IPS-15b (cell line): ENCODE results near the gene ANKRD11.
A peak's percentile ranks its signal among the peaks of the same experiment; 100 is the strongest.
"Not testable (repeated sequence)": the region's sequence is repeated elsewhere in the genome, so short reads cannot be mapped to it uniquely, and the experiment has no call there.

Experiments
- H3K27me3 ChIP-seq: one replicate; pipeline ENCODE4 v1.6.1; 2013; ENCODE audit warnings: low read length; ENCODE audit not compliant: control insufficient read depth, insufficient read depth
- H3K36me3 ChIP-seq: one replicate; pipeline ENCODE4 v1.6.1; 2013; ENCODE audit warnings: low read length; ENCODE audit not compliant: control insufficient read depth, insufficient read depth
- H3K4me1 ChIP-seq: one replicate; pipeline ENCODE4 v1.6.1; 2013; ENCODE audit warnings: mild to moderate bottlenecking, low read length; ENCODE audit not compliant: control insufficient read depth, insufficient read depth
- H3K4me3 ChIP-seq: one replicate; pipeline ENCODE4 v1.5.1; 2013; ENCODE audit warnings: low read depth, low read length
- H3K9ac ChIP-seq: one replicate; pipeline ENCODE4 v1.6.1; 2013; ENCODE audit warnings: low read depth, mild to moderate bottlenecking, low read length
- H3K9me3 ChIP-seq: one replicate; pipeline ENCODE4 v1.6.1; 2013; ENCODE audit warnings: mild to moderate bottlenecking, low read length; ENCODE audit not compliant: control insufficient read depth, insufficient read depth

ANKRD11 gene

DNA sequence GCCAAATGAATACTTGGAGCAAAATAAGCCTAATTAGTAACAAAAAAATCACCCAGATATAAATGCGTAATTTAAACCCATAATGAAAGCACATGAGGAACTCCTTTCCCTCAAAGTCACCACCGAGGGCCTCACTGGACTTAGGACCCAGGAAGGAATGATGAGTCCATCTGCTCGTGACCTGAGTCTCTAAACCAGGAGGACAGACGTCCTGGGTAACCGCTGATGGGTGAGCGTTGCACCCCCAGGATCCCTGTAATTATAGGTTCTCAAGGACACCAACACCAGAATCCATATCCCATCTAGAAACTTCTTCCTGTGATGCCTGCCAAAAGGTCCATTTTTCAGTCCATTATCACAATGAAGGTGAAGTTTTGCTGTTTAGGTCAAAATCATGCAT is 151.5 kb downstream of the ANKRD11 start:
- peaks cover 2% of the 10 kb centered on the region for H3K36me3 ChIP-seq
- no peaks in the 10 kb centered on the region for H3K27me3 ChIP-seq
- no peaks in the 10 kb centered on the region for H3K9me3 ChIP-seq
- peaks cover 3% of the 10 kb centered on the region for H3K4me1 ChIP-seq
- H3K9ac ChIP-seq, result no peak overlapping the region
- no peak overlapping the region for H3K4me3 ChIP-seq

DNA sequence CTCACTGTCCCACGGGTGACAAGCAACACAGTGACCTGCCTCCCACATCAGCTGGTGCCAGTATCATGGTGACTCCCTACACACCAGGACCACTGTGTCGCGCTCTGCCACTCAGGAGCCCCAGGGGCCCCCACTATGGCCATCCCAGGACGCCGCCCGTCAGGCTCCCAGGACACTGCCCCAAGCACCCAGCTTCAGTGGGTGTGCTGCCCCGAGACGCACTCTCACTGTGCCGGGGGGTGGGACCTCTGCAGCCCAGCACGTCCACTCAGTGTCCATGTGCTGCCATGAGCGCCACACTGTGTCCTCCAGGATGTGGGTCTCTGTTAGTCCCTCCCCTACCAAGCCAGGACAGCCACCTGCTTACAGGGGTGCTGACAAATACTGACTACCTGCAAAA is 152.4 kb downstream of the ANKRD11 start:
- Histone ChIP-seq H3K36me3 (peaks cover 2% of the 10 kb centered on the region), H3K4me3 (no peak overlapping the region), H3K9me3 (no peaks in the 10 kb centered on the region), H3K27me3 (no peaks in the 10 kb centered on the region), H3K4me1 (peaks cover 8% of the 10 kb centered on the region), H3K9ac (no peak overlapping the region)

DNA sequence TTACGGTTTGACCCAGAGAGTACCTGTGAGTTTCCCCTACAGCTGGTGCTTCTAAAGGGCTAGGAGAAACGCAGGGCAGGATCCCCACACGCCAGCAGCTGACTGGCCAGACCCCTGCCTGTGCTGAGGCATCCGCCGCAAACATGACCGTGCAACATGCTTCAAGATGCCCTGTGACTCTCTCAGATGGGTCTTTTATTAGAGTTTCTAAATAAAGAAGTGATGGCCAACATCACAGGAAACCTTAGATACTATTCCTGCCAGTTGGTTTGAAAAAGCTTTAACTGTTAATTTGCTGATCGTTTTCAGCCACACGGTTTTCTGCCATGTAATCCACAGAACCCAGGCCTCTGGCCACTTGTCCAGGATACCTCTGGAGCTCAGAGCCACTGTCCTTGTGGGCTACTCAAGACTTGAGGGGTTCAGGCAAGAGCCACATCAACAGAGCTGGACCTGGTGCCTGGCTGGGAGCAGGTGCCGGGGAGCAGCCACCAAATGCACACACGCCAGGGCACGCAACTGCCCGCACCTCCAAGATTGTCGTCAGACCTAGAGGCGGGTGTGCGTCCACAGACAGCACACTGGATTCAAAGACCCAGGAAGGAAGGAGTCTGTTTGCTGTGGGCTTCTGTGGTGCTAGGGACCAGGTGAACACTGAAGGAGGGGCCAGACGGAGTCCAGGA is 154.4 kb downstream of the ANKRD11 start:
- no peak overlapping the region for H3K4me3 ChIP-seq
- peaks cover 2% of the 10 kb centered on the region for H3K36me3 ChIP-seq
- H3K9ac ChIP-seq, result no peak overlapping the region
- no peaks in the 10 kb centered on the region for H3K27me3 ChIP-seq
- H3K9me3 ChIP-seq, result no peaks in the 10 kb centered on the region
- peaks cover 14% of the 10 kb centered on the region for H3K4me1 ChIP-seq

DNA sequence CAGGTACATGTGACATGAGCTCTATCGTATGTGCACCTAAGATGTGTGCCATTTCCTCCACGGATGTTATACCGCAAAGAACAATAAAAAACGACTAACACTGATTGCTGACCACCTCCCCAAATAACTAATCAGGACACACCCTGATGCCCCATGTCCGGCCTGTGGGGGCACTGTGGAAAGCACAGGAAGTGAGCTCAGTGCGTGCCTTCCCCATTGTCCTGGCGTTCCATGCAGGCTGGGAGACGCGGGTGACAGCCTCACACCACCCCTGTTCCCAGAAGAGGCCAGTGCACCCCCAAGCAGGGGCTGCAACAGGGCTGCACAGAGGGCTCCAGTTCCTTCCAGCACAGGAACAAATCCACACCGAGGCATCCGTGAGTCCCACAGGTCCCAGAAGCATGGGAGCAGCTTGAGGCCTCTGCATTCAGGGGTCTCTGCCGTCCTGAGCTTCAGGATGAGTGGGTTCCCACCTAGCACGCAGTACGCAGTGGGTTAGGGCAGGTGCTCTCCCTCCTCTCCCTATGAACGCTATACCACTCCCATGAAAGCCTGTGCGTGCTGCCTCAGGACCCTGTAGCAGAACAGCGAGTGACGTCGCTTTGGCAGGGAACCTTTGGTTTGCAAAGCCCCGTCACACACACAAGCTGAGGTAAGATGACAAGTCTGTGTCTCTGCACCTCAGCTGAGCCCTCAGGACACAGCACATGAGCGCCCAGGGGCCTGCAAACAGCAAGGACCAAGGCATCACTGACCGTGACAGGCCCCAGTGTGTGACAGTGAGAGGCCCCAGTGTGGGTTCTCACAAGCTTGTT is 155.2 kb downstream of the ANKRD11 start:
- H3K4me1 ChIP-seq, result peaks cover 14% of the 10 kb centered on the region
- H3K9me3 ChIP-seq, result no peaks in the 10 kb centered on the region
- H3K36me3 ChIP-seq, result peaks cover 2% of the 10 kb centered on the region
- no peak overlapping the region for H3K4me3 ChIP-seq
- no peaks in the 10 kb centered on the region for H3K27me3 ChIP-seq
- peak overlapping the region; percentile 54 for H3K9ac ChIP-seq

DNA sequence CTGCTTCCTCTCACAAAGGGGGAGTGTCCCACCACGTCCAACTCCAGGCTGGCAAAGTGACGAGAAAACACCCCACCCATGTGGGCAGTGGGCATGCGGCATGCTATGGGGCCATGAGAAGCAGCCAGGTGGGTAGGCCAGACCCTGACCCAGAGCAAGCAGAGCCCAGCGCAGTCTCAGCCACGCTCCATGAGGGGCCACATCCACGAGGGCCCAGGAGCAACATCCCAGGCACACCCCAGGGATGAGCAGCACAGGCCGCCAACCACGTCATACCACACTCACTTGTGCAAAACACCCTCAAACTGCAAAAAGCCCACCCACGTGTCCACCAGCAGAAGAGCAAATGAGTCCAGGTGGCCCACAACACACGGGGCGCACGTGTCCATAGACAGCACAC is 155.9 kb downstream of the ANKRD11 start:
- Histone ChIP-seq H3K4me3 (no peak overlapping the region), H3K27me3 (no peaks in the 10 kb centered on the region), H3K9me3 (no peaks in the 10 kb centered on the region), H3K36me3 (peaks cover 2% of the 10 kb centered on the region), H3K9ac (no peak overlapping the region), H3K4me1 (peaks cover 14% of the 10 kb centered on the region)

DNA sequence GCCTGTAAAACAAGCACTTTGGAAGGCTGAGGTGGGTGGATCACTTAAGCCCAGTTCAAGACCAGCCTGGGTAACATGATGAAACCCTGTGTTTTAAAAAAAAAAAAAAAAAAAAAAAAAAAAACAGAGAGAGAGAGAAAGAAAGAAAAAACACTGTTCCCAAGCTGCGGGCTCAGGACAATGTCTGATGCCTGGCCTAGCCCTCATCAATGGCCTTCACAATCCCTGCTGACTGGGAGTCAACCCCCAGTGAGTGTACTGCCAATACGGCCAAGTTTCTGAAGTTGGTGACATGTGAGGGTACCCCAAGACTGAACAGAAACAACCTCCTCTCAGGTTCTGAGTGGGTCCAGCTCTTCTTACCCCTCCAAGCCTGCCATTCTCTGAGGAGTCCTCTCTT is 156.3 kb downstream of the ANKRD11 start:
- Histone ChIP-seq H3K4me3 (no peak overlapping the region), H3K9ac (no peak overlapping the region), H3K4me1 (peaks cover 14% of the 10 kb centered on the region)

DNA sequence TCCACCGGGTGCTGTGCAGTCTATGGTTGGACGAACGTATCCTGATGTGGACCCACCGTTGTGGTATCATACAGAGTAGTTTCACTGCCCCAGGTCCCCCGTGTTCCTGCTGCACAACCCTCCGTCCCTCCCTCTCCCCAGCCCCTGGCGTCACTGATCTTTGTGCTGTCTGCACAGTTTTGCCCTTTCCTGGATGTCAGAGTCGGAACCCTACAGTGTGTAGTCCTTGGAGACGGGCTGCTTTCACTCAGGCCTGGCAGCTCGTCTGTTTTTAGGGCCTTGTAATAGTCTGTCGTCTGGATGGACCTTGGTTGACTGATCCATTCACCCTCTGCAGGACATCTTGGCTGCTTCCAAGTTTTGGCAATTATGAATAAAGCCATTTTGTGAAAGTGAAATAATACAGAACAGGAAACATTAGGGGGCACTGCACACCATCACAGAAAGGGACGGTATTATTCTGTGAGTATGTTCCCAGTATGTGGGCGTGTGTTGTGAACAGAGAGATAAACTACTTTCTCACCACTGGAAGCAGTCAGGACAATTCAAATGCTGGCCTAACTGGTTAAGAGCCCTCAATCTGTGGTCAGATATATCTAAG is 156.9 kb downstream of the ANKRD11 start:
- H3K36me3 ChIP-seq, H3K9me3 ChIP-seq, H3K4me3 ChIP-seq, H3K27me3 ChIP-seq, H3K9ac ChIP-seq: not testable (repeated sequence)
- peaks cover 14% of the 10 kb centered on the region for H3K4me1 ChIP-seq

More for the DNA sequence above, 156.3 kb downstream of the ANKRD11 start:
- Histone ChIP-seq H3K9me3 (no peaks in the 10 kb centered on the region), H3K36me3 (peaks cover 2% of the 10 kb centered on the region), H3K27me3 (no peaks in the 10 kb centered on the region)

DNA sequence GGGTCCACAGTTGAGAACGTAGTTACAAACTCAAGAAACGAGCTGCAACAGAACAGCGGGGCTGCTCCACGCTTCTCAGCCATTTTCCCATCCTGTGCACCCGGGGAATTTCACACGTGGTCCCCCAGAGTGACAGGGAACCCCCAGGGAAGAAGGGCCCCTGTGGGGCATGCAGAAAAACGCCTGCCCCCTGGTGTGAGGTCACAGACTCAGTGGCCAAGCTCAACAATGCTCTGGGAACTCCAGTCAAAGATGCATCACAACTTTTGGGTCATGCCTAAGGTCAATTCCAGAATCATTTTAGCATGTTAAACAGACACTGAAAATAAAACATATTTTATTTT is 157.5 kb downstream of the ANKRD11 start:
- no peaks in the 10 kb centered on the region for H3K36me3 ChIP-seq
- peaks cover 14% of the 10 kb centered on the region for H3K4me1 ChIP-seq
- H3K9ac ChIP-seq, result no peak overlapping the region

DNA sequence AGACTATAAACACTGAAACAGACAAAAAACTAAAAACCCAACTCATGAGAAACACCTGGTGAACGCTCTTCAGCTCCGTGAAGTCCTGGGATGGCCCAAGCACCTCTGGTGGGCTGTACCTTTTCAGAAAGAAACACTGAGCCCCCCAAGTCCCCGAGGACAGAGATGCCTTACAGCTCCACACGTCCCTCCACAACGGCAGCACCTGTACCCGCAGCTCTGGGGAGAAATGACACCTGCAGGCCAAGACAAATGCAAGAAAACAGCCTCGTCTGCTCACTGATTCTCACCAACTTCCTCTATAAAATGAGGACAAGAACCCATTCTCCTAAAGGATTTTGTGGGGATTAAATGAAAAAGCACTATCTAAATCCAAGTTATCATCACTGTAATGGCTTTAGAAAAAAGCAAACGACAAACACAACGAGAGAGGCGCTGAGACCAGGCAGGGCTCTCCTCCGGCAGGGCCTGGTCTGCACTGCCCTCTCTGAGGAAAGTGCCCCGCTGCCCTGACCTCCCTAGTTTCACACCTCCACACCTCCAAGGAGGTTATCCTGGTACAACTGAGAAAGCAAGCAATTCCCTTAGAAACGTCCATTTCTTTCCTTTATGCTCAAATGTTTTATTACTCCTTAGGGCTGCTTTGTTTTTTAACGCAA is 158.0 kb downstream of the ANKRD11 start:
- no peak overlapping the region for H3K4me3 ChIP-seq
- peak overlapping the region; percentile 12 for H3K9ac ChIP-seq
- peaks cover 14% of the 10 kb centered on the region for H3K4me1 ChIP-seq
- H3K36me3 ChIP-seq, result no peaks in the 10 kb centered on the region
- H3K27me3 ChIP-seq, result no peaks in the 10 kb centered on the region
- H3K9me3 ChIP-seq, result no peaks in the 10 kb centered on the region

More for the DNA sequence above, 157.5 kb downstream of the ANKRD11 start:
- Histone ChIP-seq H3K4me3 (no peak overlapping the region), H3K9me3 (no peaks in the 10 kb centered on the region), H3K27me3 (no peaks in the 10 kb centered on the region)

DNA sequence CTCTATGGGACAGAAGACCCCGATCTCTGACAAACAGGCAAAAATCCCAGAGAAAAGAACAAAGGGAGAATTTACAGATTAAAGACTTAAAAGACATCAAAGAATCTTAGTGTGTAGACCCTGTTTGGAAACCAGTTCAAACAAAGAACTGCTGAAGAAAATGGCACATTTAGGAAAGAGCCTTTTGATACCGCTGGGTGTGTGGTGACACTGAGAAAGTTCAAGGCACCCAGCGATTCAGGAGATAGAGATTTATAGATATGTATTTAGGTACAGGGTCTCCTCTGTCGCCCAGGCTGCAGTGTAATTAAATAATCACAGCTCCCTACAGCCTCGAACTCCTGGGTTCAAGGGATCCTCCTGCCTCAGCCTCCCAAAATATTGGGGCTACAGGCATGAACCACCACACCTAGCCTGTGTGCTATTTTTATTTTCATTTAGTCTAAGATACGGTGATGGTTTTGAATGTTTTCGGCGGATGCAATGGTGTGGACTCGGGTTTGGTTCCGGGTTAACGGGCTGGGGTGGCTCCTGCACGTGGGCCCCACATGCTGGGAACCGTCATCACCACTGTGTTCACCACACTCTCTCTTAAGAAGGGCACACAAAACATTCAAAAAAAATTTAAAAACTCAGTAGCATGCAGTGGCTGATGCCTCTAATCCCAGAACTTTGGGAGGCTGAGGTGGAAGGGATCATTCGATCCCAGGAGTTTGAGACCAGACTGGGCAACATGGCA is 158.8 kb downstream of the ANKRD11 start:
- no peaks in the 10 kb centered on the region for H3K27me3 ChIP-seq
- H3K9ac ChIP-seq, result no peak overlapping the region
- H3K9me3 ChIP-seq, result no peaks in the 10 kb centered on the region
- no peaks in the 10 kb centered on the region for H3K36me3 ChIP-seq
- H3K4me3 ChIP-seq, result no peak overlapping the region
- H3K4me1 ChIP-seq, result peaks cover 14% of the 10 kb centered on the region

DNA sequence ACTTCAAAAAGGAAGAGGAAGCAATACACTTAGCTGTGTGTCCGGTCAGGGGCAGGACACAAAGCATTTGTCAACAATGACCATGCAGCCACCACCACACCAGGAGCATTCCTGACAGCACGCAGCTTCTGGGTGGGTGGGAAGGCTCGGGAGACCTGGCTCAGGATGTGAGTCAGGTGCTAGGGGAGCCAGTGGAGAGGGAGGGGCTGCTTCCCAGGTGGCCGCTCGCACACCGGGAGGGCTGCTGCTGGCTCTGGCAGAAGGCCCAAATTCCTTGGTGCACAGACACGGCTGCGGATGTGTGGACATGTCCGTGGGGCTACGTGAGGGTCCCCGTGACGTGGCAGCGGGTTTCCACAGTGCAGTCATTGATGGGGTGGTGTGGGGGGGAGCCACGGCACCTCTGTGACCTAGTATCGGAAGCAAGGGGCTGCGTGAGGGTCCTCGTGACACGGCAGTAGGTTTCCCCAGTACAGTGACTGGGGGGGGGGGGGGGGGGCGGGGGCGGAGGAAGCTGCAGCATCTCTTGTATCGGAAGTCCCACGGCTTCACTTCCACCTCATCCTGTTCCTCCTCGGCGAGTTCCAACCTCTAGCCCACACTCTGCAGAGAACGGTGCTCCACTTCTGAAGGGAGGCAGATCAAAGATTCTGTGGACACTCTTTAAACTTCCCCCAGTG is 160.0 kb downstream of the ANKRD11 start:
- Histone ChIP-seq H3K9me3 (no peaks in the 10 kb centered on the region), H3K4me3 (no peak overlapping the region), H3K36me3 (no peaks in the 10 kb centered on the region), H3K27me3 (no peaks in the 10 kb centered on the region), H3K9ac (no peak overlapping the region), H3K4me1 (peaks cover 14% of the 10 kb centered on the region)
